H9 (cell line): ENCODE data around the gene KCNG2. TPM values are rescaled to one million over a fixed set of nuclear protein-coding genes. Genes with fewer than 3 reads are reported as not detected.

Experiments
- DNase-seq: peaks from one replicate; pipeline ENCODE4 v3.0.0-alpha.2; 2017
- H2AFZ ChIP-seq: one replicate; pipeline ENCODE4 v1.6.1; 2013; ENCODE audit warnings: mild to moderate bottlenecking, low read length, control low read depth, moderate library complexity
- H2AK5ac ChIP-seq: 2 replicates; pipeline ENCODE4 v1.6.1; 2013; ENCODE audit warnings: low read length, control low read depth, mixed read lengths; ENCODE audit not compliant: insufficient read length
- H2BK120ac ChIP-seq: one replicate; pipeline ENCODE4 v1.6.1; 2013; ENCODE audit warnings: low read depth, mild to moderate bottlenecking, low read length, control low read depth, inconsistent platforms; ENCODE audit not compliant: poor library complexity, severe bottlenecking
- H2BK12ac ChIP-seq: 2 replicates; pipeline ENCODE4 v1.6.1; 2013; ENCODE audit warnings: low read length, control low read depth, mixed read lengths, low read depth; ENCODE audit not compliant: insufficient read length
- H2BK15ac ChIP-seq: 2 replicates; pipeline ENCODE4 v1.6.1; 2013; ENCODE audit warnings: low read depth, low read length, control low read depth
- H2BK20ac ChIP-seq: one replicate; pipeline ENCODE4 v1.6.1; 2013; ENCODE audit warnings: low read depth, mild to moderate bottlenecking, low read length, control low read depth, inconsistent platforms; ENCODE audit not compliant: poor library complexity, severe bottlenecking
- H2BK5ac ChIP-seq: 2 replicates; pipeline ENCODE4 v1.6.1; 2013; ENCODE audit warnings: low read length, control low read depth, mixed read lengths; ENCODE audit not compliant: insufficient read length
- H3K14ac ChIP-seq: 2 replicates; pipeline ENCODE4 v1.6.1; 2013; ENCODE audit warnings: low read length, control low read depth; ENCODE audit not compliant: insufficient read depth
- H3K18ac ChIP-seq: 2 replicates; pipeline ENCODE4 v1.6.1; 2013; ENCODE audit warnings: low read depth, mild to moderate bottlenecking, mixed read lengths, low read length, control low read depth; ENCODE audit not compliant: insufficient read length
- H3K23ac ChIP-seq: 2 replicates; pipeline ENCODE4 v1.6.1; 2013; ENCODE audit warnings: low read length, control low read depth, mixed read lengths, low read depth; ENCODE audit not compliant: insufficient read length
- H3K23me2 ChIP-seq: 2 replicates; pipeline ENCODE4 v1.6.1; 2013; ENCODE audit warnings: low read depth, mild to moderate bottlenecking, mixed read lengths, low read length, control low read depth; ENCODE audit not compliant: insufficient read length, poor library complexity, severe bottlenecking
- H3K27ac ChIP-seq: 2 replicates; pipeline ENCODE4 v1.5.1; 2013; ENCODE audit warnings: low read length, control low read depth, mixed read lengths, low read depth; ENCODE audit not compliant: insufficient read length
- H3K27me3 ChIP-seq: 2 replicates; pipeline ENCODE4 v1.6.1; 2013; ENCODE audit warnings: low read length, control low read depth, inconsistent platforms; ENCODE audit not compliant: insufficient read depth
- H3K4ac ChIP-seq: 2 replicates; pipeline ENCODE4 v1.6.1; 2013; ENCODE audit warnings: low read depth, mild to moderate bottlenecking, control low read depth, inconsistent platforms, low read length, moderate library complexity
- H3K4me1 ChIP-seq: 2 replicates; pipeline ENCODE4 v1.6.1; 2013; ENCODE audit warnings: low read length, control low read depth, inconsistent platforms; ENCODE audit not compliant: insufficient read depth
- H3K4me2 ChIP-seq: 2 replicates; pipeline ENCODE4 v1.6.1; 2013; ENCODE audit warnings: low read length, control low read depth, mixed read lengths; ENCODE audit not compliant: insufficient read length, insufficient read depth
- H3K56ac ChIP-seq: 2 replicates; pipeline ENCODE4 v1.6.1; 2013; ENCODE audit warnings: low read depth, mild to moderate bottlenecking, mixed read lengths, low read length, control low read depth; ENCODE audit not compliant: insufficient read length
- H3K79me1 ChIP-seq: 2 replicates; pipeline ENCODE4 v1.6.1; 2013; ENCODE audit warnings: low read depth, mild to moderate bottlenecking, moderate library complexity, low read length, control low read depth, inconsistent platforms; ENCODE audit not compliant: insufficient read depth, poor library complexity, severe bottlenecking
- H3K79me2 ChIP-seq: 2 replicates; pipeline ENCODE4 v1.6.1; 2013; ENCODE audit warnings: low read length, control low read depth, inconsistent platforms; ENCODE audit not compliant: insufficient read depth
- H3K9ac ChIP-seq: 2 replicates; pipeline ENCODE4 v1.6.1; 2013; ENCODE audit warnings: low read length, control low read depth, mixed read lengths; ENCODE audit not compliant: insufficient read length; ENCODE audit errors: extremely low read depth
- H3K9me3 ChIP-seq: one replicate; pipeline ENCODE4 v1.6.1; 2013; ENCODE audit warnings: low read depth, low read length, inconsistent platforms; ENCODE audit not compliant: control insufficient read depth
- H3T11ph ChIP-seq: one replicate; pipeline ENCODE4 v1.6.1; 2013; ENCODE audit warnings: mild to moderate bottlenecking, low read length, control low read depth, inconsistent platforms
- H4K20me1 ChIP-seq: one replicate; pipeline ENCODE4 v1.6.1; 2013; ENCODE audit not compliant: control insufficient read depth, insufficient read length, insufficient read depth
- H4K5ac ChIP-seq: 2 replicates; pipeline ENCODE4 v1.6.1; 2013; ENCODE audit warnings: low read depth, mild to moderate bottlenecking, mixed read lengths, low read length, control low read depth; ENCODE audit not compliant: insufficient read length
- H4K8ac ChIP-seq: replicated peaks from 2 replicates; pipeline ENCODE4 v1.6.1; 2013; ENCODE audit warnings: low read length, control low read depth, mixed read lengths, low read depth; ENCODE audit not compliant: insufficient read length
- H4K91ac ChIP-seq: 2 replicates; pipeline ENCODE4 v1.6.1; 2013; ENCODE audit warnings: low read depth, mild to moderate bottlenecking, moderate library complexity, mixed read lengths, low read length, control low read depth; ENCODE audit not compliant: insufficient read length
- H3K27ac Mint-ChIP-seq, 3 experiments: 2 replicates in 2 of 3; 3 replicates in 1 of 3; pipeline ENCODE4 v1.8.0; 2020 to 2021; ENCODE audit warnings: mixed read lengths in 3 of 3, mild to moderate bottlenecking in 1 of 3, moderate library complexity in 1 of 3
- H3K27me3 Mint-ChIP-seq: 2 replicates; pipeline ENCODE4 v1.8.0; 2021; ENCODE audit warnings: low read depth, mild to moderate bottlenecking, moderate library complexity, mixed read lengths
- H3K36me3 Mint-ChIP-seq, 3 experiments: 2 replicates in 2 of 3; 3 replicates in 1 of 3; pipeline ENCODE4 v1.8.0; 2020 to 2021; ENCODE audit warnings: low read depth in 3 of 3, mixed read lengths in 3 of 3; ENCODE audit not compliant: insufficient read depth in 1 of 3
- H3K4me1 Mint-ChIP-seq, 2 experiments: 2 replicates each; pipeline ENCODE4 v1.8.0; 2020; ENCODE audit warnings: mixed read lengths in 2 of 2
- H3K4me3 Mint-ChIP-seq, 2 experiments: 2 replicates in 1 of 2; 3 replicates in 1 of 2; pipeline ENCODE4 v1.8.0; 2020 to 2021; ENCODE audit warnings: mild to moderate bottlenecking in 2 of 2, mixed read lengths in 2 of 2, moderate library complexity in 1 of 2
- H3K9me3 Mint-ChIP-seq, 2 experiments: 2 replicates in 1 of 2; 3 replicates in 1 of 2; pipeline ENCODE4 v1.8.0; 2020; ENCODE audit warnings: mild to moderate bottlenecking in 2 of 2, mixed read lengths in 2 of 2, moderate library complexity in 1 of 2
- WGBS: extraction: QIAGEN DNeasy Blood & Tissue Kit; methylation state at CpG from one replicate; pipeline ENCODE4 v1.1.7; 2013; ENCODE audit warnings: missing lambda C conversion rate, low lambda C conversion rate, mixed read lengths; ENCODE audit not compliant: insufficient read length; ENCODE audit errors: extremely low coverage; 5-methylcytosine and 5-hydroxymethylcytosine counted together
- total RNA-seq: library from RNA; stranded (reverse); gene quantifications from 2 replicates; pipeline ENCODE4 v1.2.1, GENCODE V29; 2021
- TF ChIP-seq, protein P1 (sequence below): fragments of 200-600 bp; sonication (generic); conservative IDR thresholded peaks from 3 replicates; pipeline ENCODE4 v1.8.0; 2021; ENCODE audit warnings: antibody characterized with exemption, mild to moderate bottlenecking

The KCNG2 gene
- total RNA-seq, 1 experiment from 2014 or later: 0.15 TPM

DNA sequence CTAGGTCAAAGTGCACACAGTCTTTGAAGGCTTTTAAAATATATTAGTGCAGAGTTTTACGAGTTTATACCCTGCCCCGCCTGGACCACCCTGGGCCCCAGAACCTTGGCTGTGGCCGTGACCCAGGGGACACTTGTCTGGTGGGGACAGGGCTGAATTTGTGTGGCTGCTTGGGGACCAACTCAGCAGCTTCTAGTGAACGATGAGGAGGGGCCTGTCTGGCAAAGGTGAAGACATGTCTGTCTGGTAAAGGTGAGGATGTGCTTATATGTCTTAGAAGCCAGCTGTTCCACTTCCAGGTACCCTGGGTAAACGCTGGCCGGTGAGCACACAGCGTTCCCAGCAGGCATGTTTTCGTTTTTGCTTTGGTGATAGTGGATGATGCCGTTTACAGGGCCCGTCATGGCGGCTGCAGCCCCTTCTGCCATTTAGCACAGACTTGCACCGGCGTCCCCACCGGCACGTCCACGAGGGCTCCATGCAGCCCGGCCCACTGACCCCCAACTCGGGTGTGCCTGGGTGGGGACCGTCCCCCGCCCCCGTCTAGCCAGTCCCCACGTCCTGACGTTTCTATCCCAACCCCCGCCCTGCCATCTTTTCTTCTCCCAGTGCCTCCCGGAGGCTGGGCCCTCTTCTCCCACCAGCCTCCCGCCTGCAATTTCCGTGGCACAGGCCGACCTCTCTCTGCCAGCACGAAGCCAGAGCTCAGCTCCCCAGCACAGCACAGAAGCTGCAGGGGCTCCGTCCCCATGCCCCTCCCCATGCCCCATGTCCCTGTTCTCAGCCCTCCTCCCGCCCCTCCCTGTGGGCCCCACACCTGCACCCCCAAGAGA, 85.9 kb downstream of the KCNG2 start:
- no peaks in the 10 kb centered on the region for H3K79me1 ChIP-seq
- no peaks in the 10 kb centered on the region for H3K23me2 ChIP-seq
- no peaks in the 10 kb centered on the region for H4K20me1 ChIP-seq
- H2AK5ac ChIP-seq: no peak overlapping the region
- Mint-ChIP-seq H3K27me3 (no peaks in the 10 kb centered on the region; the same call in 1 of the 2 replicates), H3K4me1 (no peaks in the 10 kb centered on the region), H3K4me3 (no peak overlapping the region), H3K36me3 (peaks cover 0 to 3% (median 0%) of the 10 kb centered on the region in 3 experiments; a peak in 1 of 7 replicates), H3K9me3 (peaks cover 4 to 14% of the 10 kb centered on the region in 2 experiments), H3K27ac (no peak overlapping the region)
- H2BK20ac ChIP-seq: no peak overlapping the region
- H3K79me2 ChIP-seq: no peaks in the 10 kb centered on the region
- H2BK12ac ChIP-seq: no peak overlapping the region
- H3K18ac ChIP-seq: no peak overlapping the region
- TF ChIP-seq, protein P1, sequence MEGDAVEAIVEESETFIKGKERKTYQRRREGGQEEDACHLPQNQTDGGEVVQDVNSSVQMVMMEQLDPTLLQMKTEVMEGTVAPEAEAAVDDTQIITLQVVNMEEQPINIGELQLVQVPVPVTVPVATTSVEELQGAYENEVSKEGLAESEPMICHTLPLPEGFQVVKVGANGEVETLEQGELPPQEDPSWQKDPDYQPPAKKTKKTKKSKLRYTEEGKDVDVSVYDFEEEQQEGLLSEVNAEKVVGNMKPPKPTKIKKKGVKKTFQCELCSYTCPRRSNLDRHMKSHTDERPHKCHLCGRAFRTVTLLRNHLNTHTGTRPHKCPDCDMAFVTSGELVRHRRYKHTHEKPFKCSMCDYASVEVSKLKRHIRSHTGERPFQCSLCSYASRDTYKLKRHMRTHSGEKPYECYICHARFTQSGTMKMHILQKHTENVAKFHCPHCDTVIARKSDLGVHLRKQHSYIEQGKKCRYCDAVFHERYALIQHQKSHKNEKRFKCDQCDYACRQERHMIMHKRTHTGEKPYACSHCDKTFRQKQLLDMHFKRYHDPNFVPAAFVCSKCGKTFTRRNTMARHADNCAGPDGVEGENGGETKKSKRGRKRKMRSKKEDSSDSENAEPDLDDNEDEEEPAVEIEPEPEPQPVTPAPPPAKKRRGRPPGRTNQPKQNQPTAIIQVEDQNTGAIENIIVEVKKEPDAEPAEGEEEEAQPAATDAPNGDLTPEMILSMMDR: no peak
- no peak overlapping the region for H4K8ac ChIP-seq
- no peaks in the 10 kb centered on the region for H3K9me3 ChIP-seq
- H2BK5ac ChIP-seq: no peak overlapping the region
- no peak overlapping the region for H3K27ac ChIP-seq
- no peak overlapping the region for H3K4ac ChIP-seq
- no peak overlapping the region for H3K23ac ChIP-seq
- WGBS: no CpG with 5 or more reads among the region's 31 CpGs
- no peak overlapping the region for H3T11ph ChIP-seq
- no peak overlapping the region for H4K5ac ChIP-seq
- no peak overlapping the region; the same call in 1 of the 2 replicates for H2BK15ac ChIP-seq
- no peak overlapping the region for H3K56ac ChIP-seq
- no peak overlapping the region for H3K9ac ChIP-seq
- H3K27me3 ChIP-seq: no peaks in the 10 kb centered on the region
- DNase-seq: peak; percentile 20
- no peak overlapping the region for H2BK120ac ChIP-seq
- H3K4me2 ChIP-seq: no peak overlapping the region
- H3K4me1 ChIP-seq: no peaks in the 10 kb centered on the region
- no peak overlapping the region for H2AFZ ChIP-seq
- no peak overlapping the region for H3K14ac ChIP-seq
- no peak overlapping the region for H4K91ac ChIP-seq
